PC-3 (cell line): ENCODE data around the gene IL31RA. TPM values are rescaled to one million over a fixed set of nuclear protein-coding genes. Genes with fewer than 3 reads are reported as not detected.

Experiments
- ATAC-seq: fragments of 200-7000 bp; cut with Tn5 transposase; 2 replicates; pipeline ENCODE4 v1.9.1; 2020; ENCODE audit warnings: mild to moderate bottlenecking, moderate library complexity
- BruUV-seq: library from RNA; stranded (reverse); fragments of 400-500 nt; replicated peaks from 2 replicates; lab custom pipeline; 2021; lab: Mats Ljungman, UMichigan
- CTCF ChIA-PET: fragments of 300-600 bp; sonication (Branson Sonifier 250); formaldehyde crosslinking; loops from one replicate; lab custom pipeline; 2022; ENCODE audit warnings: antibody characterized with exemption; lab: Charles Lee
- POLR2A ChIA-PET: fragments of 300-600 bp; sonication (Branson Sonifier 250); formaldehyde crosslinking; loops from one replicate; lab custom pipeline; 2022; ENCODE audit warnings: antibody characterized with exemption; ENCODE audit not compliant: unreplicated experiment; lab: Charles Lee
- DNase-seq: peaks from one replicate; pipeline ENCODE4 v3.0.0-alpha.2; 2015
- H2AFZ ChIP-seq: fragments of 300-600 bp; sonication (generic); 2 replicates; pipeline ENCODE4 v1.6.0; 2016; ENCODE audit warnings: antibody characterized with exemption, low read length
- H3F3A ChIP-seq: fragments of 300-600 bp; sonication (generic); one replicate; pipeline ENCODE4 v1.6.0; 2017; ENCODE audit warnings: antibody characterized with exemption, low read length, control low read depth, mild to moderate bottlenecking; ENCODE audit not compliant: unreplicated experiment
- H3K27ac ChIP-seq: fragments of 300-600 bp; sonication (generic); 2 replicates; pipeline ENCODE4 v1.5.1; 2016; ENCODE audit warnings: mild to moderate bottlenecking, low read length
- H3K27me3 ChIP-seq: fragments of 300-600 bp; sonication (generic); 2 replicates; pipeline ENCODE4 v1.6.1; 2016; ENCODE audit warnings: low read length, mixed read lengths
- H3K36me3 ChIP-seq: fragments of 300-600 bp; sonication (generic); 2 replicates; pipeline ENCODE4 v1.6.1; 2016; ENCODE audit warnings: low read depth, mixed run types, low read length, mixed read lengths
- H3K4me1 ChIP-seq: fragments of 300-600 bp; sonication (generic); 2 replicates; pipeline ENCODE4 v1.5.1; 2016; ENCODE audit warnings: low read length; ENCODE audit not compliant: insufficient read depth
- H3K4me2 ChIP-seq: fragments of 300-600 bp; sonication (generic); 2 replicates; pipeline ENCODE4 v1.6.0; 2016; ENCODE audit warnings: low read length
- H3K4me3 ChIP-seq: fragments of 300-600 bp; sonication (generic); 2 replicates; pipeline ENCODE4 v1.5.1; 2016; ENCODE audit warnings: mild to moderate bottlenecking, low read length, mixed read lengths
- H3K79me2 ChIP-seq: fragments of 300-600 bp; sonication (generic); 2 replicates; pipeline ENCODE4 v1.6.1; 2017; ENCODE audit warnings: low read length, mixed read lengths
- H3K9ac ChIP-seq: fragments of 300-600 bp; sonication (generic); 2 replicates; pipeline ENCODE4 v1.6.0; 2016; ENCODE audit warnings: mild to moderate bottlenecking, low read length
- H3K9me2 ChIP-seq: fragments of 300-600 bp; sonication (generic); replicated peaks from 2 replicates; pipeline ENCODE4 v1.6.1; 2016; ENCODE audit warnings: mixed run types, low read length, mixed read lengths
- H3K9me3 ChIP-seq: fragments of 300-600 bp; sonication (generic); 2 replicates; pipeline ENCODE4 v1.6.1; 2016; ENCODE audit warnings: low read length, mixed read lengths
- H4K20me1 ChIP-seq: fragments of 300-600 bp; sonication (generic); 2 replicates; pipeline ENCODE4 v1.6.1; 2016; ENCODE audit warnings: low read length, mixed read lengths
- EZH2 ChIP-seq: fragments of 300-600 bp; sonication (generic); IDR thresholded peaks from one replicate; pipeline ENCODE4 v1.6.1; 2017; ENCODE audit warnings: antibody characterized with exemption, mild to moderate bottlenecking, low read length; ENCODE audit not compliant: unreplicated experiment
- EZH2phosphoT487 ChIP-seq: fragments of 300-600 bp; sonication (generic); IDR thresholded peaks from 2 replicates; pipeline ENCODE4 v1.6.1; 2018; ENCODE audit warnings: mild to moderate bottlenecking, antibody characterized with exemption, low read length, borderline replicate concordance
- intact Hi-C: fragments of 100-400 bp; cut with micrococcal nuclease; formaldehyde crosslinking; loops from 2 replicates; pipeline ENCODE4 v1.9.0; 2023
- total RNA-seq: library from RNA; depleted of rRNA; stranded (reverse); fragments of >200 nt; gene quantifications from 2 replicates; pipeline ENCODE4 v1.2.3, GENCODE V29; 2014
- TF ChIP-seq, protein P1 (sequence below): fragments of 300-600 bp; sonication (generic); conservative IDR thresholded peaks from 2 replicates; pipeline ENCODE4 v1.5.1; 2017; ENCODE audit warnings: antibody characterized with exemption, low read depth, mild to moderate bottlenecking, low read length

IL31RA gene
- total RNA-seq, 1 experiment from 2014 or later: 1.6 TPM

DNA sequence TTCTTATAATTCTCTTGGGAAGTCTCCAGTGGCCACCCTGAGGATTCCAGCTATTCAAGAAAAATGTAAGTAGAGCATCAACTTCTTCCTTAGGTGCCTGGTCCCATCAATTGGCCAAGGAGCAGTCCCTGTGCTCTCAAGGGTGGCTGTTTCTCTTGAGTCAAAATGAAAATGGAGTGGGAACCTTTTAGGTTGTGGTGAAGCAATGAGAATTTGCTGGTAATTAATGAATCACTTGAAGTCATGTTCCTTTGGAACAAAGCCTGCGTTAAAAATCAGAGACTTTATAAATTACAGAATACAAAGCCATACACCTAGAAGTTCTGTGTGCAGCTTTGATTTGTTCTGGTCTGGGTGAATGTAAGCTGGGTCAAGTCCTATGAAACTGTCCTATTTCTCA lies 48.9 kb downstream of the IL31RA start:
- CTCF ChIA-PET: no interaction called here
- H3K79me2 ChIP-seq: no peaks in the 10 kb centered on the region
- H2AFZ ChIP-seq: no peak overlapping the region
- TF ChIP-seq, protein P1, sequence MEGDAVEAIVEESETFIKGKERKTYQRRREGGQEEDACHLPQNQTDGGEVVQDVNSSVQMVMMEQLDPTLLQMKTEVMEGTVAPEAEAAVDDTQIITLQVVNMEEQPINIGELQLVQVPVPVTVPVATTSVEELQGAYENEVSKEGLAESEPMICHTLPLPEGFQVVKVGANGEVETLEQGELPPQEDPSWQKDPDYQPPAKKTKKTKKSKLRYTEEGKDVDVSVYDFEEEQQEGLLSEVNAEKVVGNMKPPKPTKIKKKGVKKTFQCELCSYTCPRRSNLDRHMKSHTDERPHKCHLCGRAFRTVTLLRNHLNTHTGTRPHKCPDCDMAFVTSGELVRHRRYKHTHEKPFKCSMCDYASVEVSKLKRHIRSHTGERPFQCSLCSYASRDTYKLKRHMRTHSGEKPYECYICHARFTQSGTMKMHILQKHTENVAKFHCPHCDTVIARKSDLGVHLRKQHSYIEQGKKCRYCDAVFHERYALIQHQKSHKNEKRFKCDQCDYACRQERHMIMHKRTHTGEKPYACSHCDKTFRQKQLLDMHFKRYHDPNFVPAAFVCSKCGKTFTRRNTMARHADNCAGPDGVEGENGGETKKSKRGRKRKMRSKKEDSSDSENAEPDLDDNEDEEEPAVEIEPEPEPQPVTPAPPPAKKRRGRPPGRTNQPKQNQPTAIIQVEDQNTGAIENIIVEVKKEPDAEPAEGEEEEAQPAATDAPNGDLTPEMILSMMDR: no peak
- TF ChIP-seq EZH2 (no peak), EZH2phosphoT487 (no peak)
- no peak overlapping the region for H3K4me2 ChIP-seq
- H3K9ac ChIP-seq: no peak overlapping the region
- no peak for ATAC-seq
- intact Hi-C loops: no loop called here
- H3K4me1 ChIP-seq: peaks cover 4% of the 10 kb centered on the region; the same call in 1 of the 2 replicates
- no peak overlapping the region for H3K4me3 ChIP-seq
- H3K9me3 ChIP-seq: no peaks in the 10 kb centered on the region
- no TSS peak for BruUV-seq
- H4K20me1 ChIP-seq: no peaks in the 10 kb centered on the region
- H3K9me2 ChIP-seq: no peaks in the 10 kb centered on the region
- no peaks in the 10 kb centered on the region for H3K36me3 ChIP-seq
- H3K27ac ChIP-seq: no peak overlapping the region
- POLR2A ChIA-PET: no interaction called here
- no peak for DNase-seq
- no peaks in the 10 kb centered on the region for H3F3A ChIP-seq
- no peaks in the 10 kb centered on the region for H3K27me3 ChIP-seq

DNA sequence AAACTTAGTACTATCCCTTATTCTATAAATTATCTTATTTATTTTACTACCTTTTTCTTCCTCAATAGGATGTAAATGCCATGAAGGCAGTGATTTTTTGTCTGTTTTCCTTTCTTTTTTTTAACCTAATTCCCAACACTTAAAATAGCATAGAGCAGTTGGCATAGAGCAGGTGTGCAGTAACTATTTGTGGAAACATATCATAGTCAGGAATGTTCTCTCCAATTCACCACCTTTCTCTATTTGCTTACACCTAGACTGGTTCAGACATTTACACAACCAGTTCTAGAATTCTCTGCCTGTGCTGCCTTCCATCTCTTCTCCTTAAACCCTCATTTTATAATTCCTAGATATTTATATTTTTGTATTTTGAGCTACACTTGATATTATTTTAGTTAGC lies 49.6 kb downstream of the IL31RA start:
- Histone ChIP-seq H3K27ac (no peak overlapping the region), H4K20me1 (no peaks in the 10 kb centered on the region), H3F3A (no peaks in the 10 kb centered on the region), H3K4me3 (no peak overlapping the region), H3K36me3 (no peaks in the 10 kb centered on the region), H3K79me2 (no peaks in the 10 kb centered on the region), H3K9ac (no peak overlapping the region), H2AFZ (no peak overlapping the region), H3K4me2 (no peak overlapping the region), H3K27me3 (no peaks in the 10 kb centered on the region), H3K4me1 (peaks cover 4% of the 10 kb centered on the region; the same call in 1 of the 2 replicates), H3K9me2 (no peaks in the 10 kb centered on the region), H3K9me3 (no peaks in the 10 kb centered on the region)
- ChIA-PET CTCF (no interaction called here), POLR2A (no interaction called here)
- no peak for TF ChIP-seq EZH2
- TF ChIP-seq, protein P1: no peak
- TF ChIP-seq EZH2phosphoT487: no peak
- DNase-seq: no peak
- no peak for ATAC-seq
- intact Hi-C loops: no loop called here
- no TSS peak for BruUV-seq

DNA sequence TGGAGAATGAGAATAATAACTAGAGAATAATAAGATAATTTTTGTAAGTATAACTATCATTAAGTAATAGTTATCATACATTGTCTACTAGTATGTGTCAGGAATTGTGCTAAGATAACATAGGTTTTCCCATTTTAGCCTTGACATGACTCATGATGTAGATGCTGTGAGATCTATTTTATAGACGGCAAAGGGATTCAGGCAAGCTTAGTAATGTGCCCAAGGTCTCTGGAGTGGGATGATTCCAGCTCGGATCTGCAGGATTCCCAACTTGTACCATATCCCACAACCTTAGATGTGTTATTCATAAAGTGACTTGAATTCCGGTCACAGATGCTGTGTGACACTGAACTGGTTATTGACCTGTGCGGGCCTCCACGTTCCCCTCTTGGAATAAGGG lies 51.5 kb downstream of the IL31RA start:
- Histone ChIP-seq H3F3A (no peaks in the 10 kb centered on the region), H3K4me3 (no peak overlapping the region), H3K9me2 (no peaks in the 10 kb centered on the region), H3K36me3 (no peaks in the 10 kb centered on the region), H3K27me3 (no peaks in the 10 kb centered on the region), H2AFZ (no peak overlapping the region), H3K79me2 (no peaks in the 10 kb centered on the region), H3K4me2 (no peak overlapping the region), H4K20me1 (no peaks in the 10 kb centered on the region), H3K4me1 (peaks cover 4% of the 10 kb centered on the region; the same call in 1 of the 2 replicates), H3K9me3 (no peaks in the 10 kb centered on the region), H3K27ac (no peak overlapping the region), H3K9ac (no peak overlapping the region)
- CTCF ChIA-PET: no interaction called here
- DNase-seq (no peak), ATAC-seq (no peak)
- intact Hi-C loops: no loop called here
- TF ChIP-seq, protein P1: no peak
- no peak for TF ChIP-seq EZH2
- no peak for TF ChIP-seq EZH2phosphoT487
- BruUV-seq: no TSS peak
- POLR2A ChIA-PET: interaction anchor here (0.6 kb wide), 1 partner anchor 598 kb away, joined by 3 read pairs; no protein-coding TSS in a partner anchor
